SJSA1 (cell line): ENCODE measurements around the gene POLN. TPM values are rescaled to one million over a fixed set of nuclear protein-coding genes. Genes with fewer than 3 reads are reported as not detected.
"Not testable (repeated sequence)": the region's sequence is repeated elsewhere in the genome, so short reads cannot be mapped to it uniquely, and the experiment has no call there.

Source experiments
- DNase-seq, 2 experiments: peaks; one replicate each; pipeline ENCODE4 v3.0.0-alpha.2; 2015 to 2020; ENCODE audit warnings: low spot score in 2 of 2, low read depth in 1 of 2
- H3K27ac ChIP-seq: fragments of 250-450 bp; sonication (Bioruptor Pico); 2 replicates; pipeline ENCODE4 v1.5.1; 2020; ENCODE audit warnings: mild to moderate bottlenecking, moderate library complexity
- H3K27me3 ChIP-seq: fragments of 250-450 bp; sonication (Bioruptor Pico); replicated peaks from 2 replicates; pipeline ENCODE4 v1.5.1; 2020; ENCODE audit warnings: mild to moderate bottlenecking, moderate library complexity
- H3K36me3 ChIP-seq: fragments of 250-450 bp; sonication (Bioruptor Pico); 2 replicates; pipeline ENCODE4 v1.5.1; 2020; ENCODE audit warnings: mild to moderate bottlenecking
- H3K4me1 ChIP-seq: fragments of 250-450 bp; sonication (Bioruptor Pico); replicated peaks from 2 replicates; pipeline ENCODE4 v1.6.1; 2021; ENCODE audit warnings: mild to moderate bottlenecking
- H3K4me3 ChIP-seq: fragments of 250-450 bp; sonication (Bioruptor Pico); 2 replicates; pipeline ENCODE4 v1.5.1; 2020; ENCODE audit warnings: mild to moderate bottlenecking
- H3K9me3 ChIP-seq: fragments of 250-450 bp; sonication (Bioruptor Pico); replicated peaks from 2 replicates; pipeline ENCODE4 v1.5.1; 2020; ENCODE audit warnings: mild to moderate bottlenecking
- total RNA-seq: library from RNA; depleted of rRNA; stranded (reverse); fragments of >200 nt; shearing (Covaris generic); gene quantifications from 2 replicates; pipeline ENCODE4 v1.2.3, GENCODE V29; 2014

The POLN gene
- total RNA-seq, 1 experiment from 2014 or later: 0.61 TPM

GRCh38 chr4:2219233-2219760 lies 22.6 kb downstream of the POLN start:
- Histone ChIP-seq H3K36me3 (no peaks in the 10 kb centered on the region), H3K9me3 (no peaks in the 10 kb centered on the region), H3K27ac (no peak overlapping the region), H3K4me3 (no peak overlapping the region), H3K27me3 (no peaks in the 10 kb centered on the region), H3K4me1 (no peaks in the 10 kb centered on the region)
- no peak for DNase-seq

GRCh38 chr4:2218436-2218835 lies 23.5 kb downstream of the POLN start:
- Histone ChIP-seq H3K27me3 (no peaks in the 10 kb centered on the region), H3K27ac (no peak overlapping the region), H3K36me3 (no peaks in the 10 kb centered on the region), H3K4me1 (no peaks in the 10 kb centered on the region), H3K4me3 (no peak overlapping the region), H3K9me3 (no peaks in the 10 kb centered on the region)
- DNase-seq: no peak

- no peak overlapping the region for H3K4me3 ChIP-seq
- no peak for DNase-seq
- H3K27me3 ChIP-seq: no peaks in the 10 kb centered on the region
- no peak overlapping the region for H3K27ac ChIP-seq
- no peaks in the 10 kb centered on the region for H3K36me3 ChIP-seq
- no peaks in the 10 kb centered on the region for H3K4me1 ChIP-seq
- H3K9me3 ChIP-seq: no peaks in the 10 kb centered on the region
Observed at GRCh38 chr4:2217726-2218125, 24.2 kb downstream of the POLN start.

- Histone ChIP-seq H3K9me3 (no peaks in the 10 kb centered on the region), H3K27me3 (no peaks in the 10 kb centered on the region), H3K4me1 (no peaks in the 10 kb centered on the region), H3K27ac (no peak overlapping the region), H3K36me3 (no peaks in the 10 kb centered on the region), H3K4me3 (no peak overlapping the region)
- no peak for DNase-seq
Observed at GRCh38 chr4:2212831-2213230, 29.1 kb downstream of the POLN start.

GRCh38 chr4:2202789-2203188 lies 39.1 kb downstream of the POLN start:
- not testable (repeated sequence) for DNase-seq, H3K4me3 ChIP-seq, H3K27ac ChIP-seq, H3K4me1 ChIP-seq, H3K27me3 ChIP-seq, H3K9me3 ChIP-seq, H3K36me3 ChIP-seq

- Histone ChIP-seq H3K4me3 (no peak overlapping the region), H3K36me3 (no peaks in the 10 kb centered on the region), H3K9me3 (no peaks in the 10 kb centered on the region), H3K4me1 (no peaks in the 10 kb centered on the region), H3K27ac (no peak overlapping the region), H3K27me3 (no peaks in the 10 kb centered on the region)
- no peak for DNase-seq
Observed at GRCh38 chr4:2194496-2194895, 47.4 kb downstream of the POLN start.

- no peaks in the 10 kb centered on the region for H3K4me1 ChIP-seq
- H3K36me3 ChIP-seq: no peaks in the 10 kb centered on the region
- no peaks in the 10 kb centered on the region for H3K27me3 ChIP-seq
- H3K27ac ChIP-seq: no peak overlapping the region
- no peaks in the 10 kb centered on the region for H3K9me3 ChIP-seq
- no peak for DNase-seq
- no peak overlapping the region for H3K4me3 ChIP-seq
Observed at GRCh38 chr4:2193326-2193725, 48.6 kb downstream of the POLN start.

- Histone ChIP-seq H3K4me1 (no peaks in the 10 kb centered on the region), H3K36me3 (no peaks in the 10 kb centered on the region), H3K27ac (no peak overlapping the region), H3K27me3 (no peaks in the 10 kb centered on the region), H3K4me3 (no peak overlapping the region), H3K9me3 (no peaks in the 10 kb centered on the region)
- DNase-seq: no peak
Observed at GRCh38 chr4:2186865-2187172, 55.1 kb downstream of the POLN start.

- Histone ChIP-seq H3K36me3 (no peaks in the 10 kb centered on the region), H3K27ac (no peak overlapping the region), H3K4me3 (no peak overlapping the region), H3K9me3 (no peaks in the 10 kb centered on the region), H3K4me1 (no peaks in the 10 kb centered on the region), H3K27me3 (no peaks in the 10 kb centered on the region)
- no peak for DNase-seq
Observed at GRCh38 chr4:2186133-2186864, 55.6 kb downstream of the POLN start.

- Histone ChIP-seq H3K4me1 (no peaks in the 10 kb centered on the region), H3K27me3 (no peaks in the 10 kb centered on the region), H3K36me3 (no peaks in the 10 kb centered on the region), H3K4me3 (no peak overlapping the region), H3K9me3 (no peaks in the 10 kb centered on the region), H3K27ac (no peak overlapping the region)
- DNase-seq: no peak
Observed at GRCh38 chr4:2183394-2183793, 58.5 kb downstream of the POLN start.

- H3K9me3 ChIP-seq: no peaks in the 10 kb centered on the region
- H3K4me1 ChIP-seq: no peaks in the 10 kb centered on the region
- H3K27me3 ChIP-seq: no peaks in the 10 kb centered on the region
- DNase-seq: no peak
- H3K36me3 ChIP-seq: no peaks in the 10 kb centered on the region
- no peak overlapping the region for H3K27ac ChIP-seq
- no peak overlapping the region for H3K4me3 ChIP-seq
Observed at GRCh38 chr4:2182994-2183393, 58.9 kb downstream of the POLN start.

GRCh38 chr4:2180410-2180809 lies 61.5 kb downstream of the POLN start:
- Histone ChIP-seq H3K36me3 (no peaks in the 10 kb centered on the region), H3K9me3 (no peaks in the 10 kb centered on the region), H3K27ac (no peak overlapping the region), H3K27me3 (no peaks in the 10 kb centered on the region), H3K4me1 (no peaks in the 10 kb centered on the region), H3K4me3 (no peak overlapping the region)
- no peak for DNase-seq

- H3K9me3 ChIP-seq: no peaks in the 10 kb centered on the region
- no peak overlapping the region for H3K27ac ChIP-seq
- H3K4me3 ChIP-seq: no peak overlapping the region
- no peak for DNase-seq
- no peaks in the 10 kb centered on the region for H3K4me1 ChIP-seq
- H3K27me3 ChIP-seq: no peaks in the 10 kb centered on the region
- H3K36me3 ChIP-seq: no peaks in the 10 kb centered on the region
Observed at GRCh38 chr4:2179717-2180116, 62.2 kb downstream of the POLN start.

- H3K4me3 ChIP-seq: no peak overlapping the region
- H3K27me3 ChIP-seq: no peaks in the 10 kb centered on the region
- H3K9me3 ChIP-seq: no peaks in the 10 kb centered on the region
- no peaks in the 10 kb centered on the region for H3K4me1 ChIP-seq
- H3K36me3 ChIP-seq: no peaks in the 10 kb centered on the region
- no peak overlapping the region for H3K27ac ChIP-seq
- no peak for DNase-seq
Observed at GRCh38 chr4:2178986-2179385, 62.9 kb downstream of the POLN start.
